HG03103 (cell line): ENCODE measurements around the gene CFAP20.

Source experiments
- ATAC-seq: cut with Tn5 transposase; IDR thresholded peaks from one replicate; pipeline ENCODE4 v1.9.1; 2021; ENCODE audit warnings: low read depth; ENCODE audit not compliant: unreplicated experiment

CFAP20 gene

GRCh38 chr16:58125781-58126335 is 3.3 kb downstream of the CFAP20 start:
- ATAC-seq = no peak

GRCh38 chr16:58125041-58125440 is 4.1 kb downstream of the CFAP20 start:
- no peak for ATAC-seq

DNA sequence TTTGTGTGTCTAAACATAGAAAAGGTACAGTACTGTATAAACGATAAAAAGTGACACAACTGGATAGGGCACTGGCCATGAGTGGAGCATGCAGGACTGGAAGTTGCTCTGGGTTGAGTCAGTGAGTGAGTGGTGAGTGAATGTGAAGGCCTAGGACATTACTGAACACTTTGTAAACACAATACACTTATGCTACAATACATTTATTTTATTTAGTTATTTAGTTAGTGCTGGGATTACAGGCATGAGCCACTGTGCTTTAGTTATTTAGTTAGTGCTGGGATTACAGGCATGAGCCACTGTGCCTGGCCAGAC is 4.6 kb downstream of the CFAP20 start:
- no peak for ATAC-seq

DNA sequence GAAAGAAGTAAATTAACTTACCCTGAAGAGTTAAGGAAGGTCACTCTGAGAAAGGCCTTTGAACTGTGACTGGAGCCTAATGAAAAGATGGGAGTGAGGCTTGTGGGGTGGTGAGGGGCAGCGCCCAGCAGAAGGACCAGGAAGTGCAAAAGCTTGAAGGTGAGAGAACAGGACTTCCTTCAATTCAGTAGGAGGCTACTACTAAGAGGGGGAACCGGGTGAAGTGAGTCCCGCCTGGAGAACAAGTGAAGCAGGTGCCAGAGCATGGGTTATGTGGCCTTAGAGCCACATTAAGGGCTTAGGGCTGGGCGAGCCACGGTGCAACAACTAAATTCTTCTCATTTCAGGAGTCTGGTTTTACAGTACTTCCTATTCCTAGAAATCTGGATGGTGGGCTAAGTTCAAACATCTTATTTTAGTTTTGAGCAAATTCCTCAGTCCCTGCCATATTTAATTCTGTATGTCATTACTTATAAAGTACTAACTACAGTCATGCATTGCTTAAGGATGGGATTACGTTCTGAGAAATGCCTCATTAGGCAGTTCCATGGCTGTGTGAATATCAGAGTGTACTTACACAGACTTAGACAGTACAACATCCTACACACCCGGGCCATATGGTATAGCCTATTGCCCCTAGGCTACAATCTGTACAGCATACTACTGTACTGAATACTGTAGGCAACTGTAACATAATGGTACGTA is 5.1 kb downstream of the CFAP20 start:
- no peak for ATAC-seq

- ATAC-seq = no peak
These were observed 8.0 kb downstream of the CFAP20 start for GRCh38 chr16:58121132-58121531.

- no peak for ATAC-seq
These were observed 8.9 kb downstream of the CFAP20 start for GRCh38 chr16:58120234-58120633.

GRCh38 chr16:58119509-58119845 is 9.7 kb downstream of the CFAP20 start:
- no peak for ATAC-seq

- ATAC-seq = no peak
These were observed 10.2 kb downstream of the CFAP20 start for GRCh38 chr16:58118801-58119508.

GRCh38 chr16:58116529-58116928 is 12.7 kb downstream of the CFAP20 start:
- ATAC-seq = no peak

- no peak for ATAC-seq
These were observed 13.1 kb downstream of the CFAP20 start for GRCh38 chr16:58116081-58116480.

DNA sequence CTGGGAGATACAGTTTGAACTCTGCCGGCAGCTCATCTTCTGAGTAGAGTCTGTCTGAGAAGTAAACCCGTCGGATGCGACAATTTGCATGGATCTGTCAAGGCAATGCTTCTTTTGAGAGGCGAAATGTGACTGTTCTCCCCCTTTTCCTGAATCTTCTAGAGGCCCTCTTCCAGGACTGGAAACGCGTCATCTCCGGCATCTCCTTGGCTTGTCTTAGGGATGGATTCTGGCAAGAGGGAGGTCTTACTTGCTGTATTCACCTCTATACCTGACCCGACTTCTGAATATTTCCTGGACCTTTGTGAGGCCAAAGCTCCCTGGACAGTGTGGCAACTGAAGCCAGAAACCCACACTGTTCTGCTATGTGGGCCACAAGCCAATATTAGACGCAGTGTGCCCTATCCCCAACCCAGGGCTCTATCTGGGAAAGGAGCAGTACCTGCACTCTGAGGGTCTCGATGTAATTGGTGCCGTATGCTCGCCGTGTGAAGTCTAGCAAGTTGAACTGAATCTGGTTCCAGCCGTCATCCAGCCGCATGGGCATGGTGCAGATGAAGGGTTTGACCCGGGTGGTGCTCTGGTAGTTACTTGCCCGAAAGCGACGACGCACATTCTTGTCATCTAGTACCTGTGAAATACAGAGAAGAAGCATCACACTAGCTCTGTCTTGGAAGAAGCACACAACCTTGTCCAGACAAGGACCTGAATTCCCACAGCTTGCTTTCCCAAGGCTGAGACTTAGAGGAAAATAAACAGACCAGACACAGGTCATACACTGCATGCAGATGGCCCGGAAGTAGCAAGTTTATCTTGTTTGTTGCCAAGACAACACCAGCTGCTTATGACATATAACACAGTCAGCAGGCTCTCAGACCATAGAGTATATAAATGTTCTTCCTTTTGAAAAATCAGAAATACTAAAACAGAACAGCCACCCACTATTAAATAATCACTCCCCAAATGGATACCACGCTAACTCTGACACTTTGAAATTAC is 14.1 kb downstream of the CFAP20 start:
- no peak for ATAC-seq

DNA sequence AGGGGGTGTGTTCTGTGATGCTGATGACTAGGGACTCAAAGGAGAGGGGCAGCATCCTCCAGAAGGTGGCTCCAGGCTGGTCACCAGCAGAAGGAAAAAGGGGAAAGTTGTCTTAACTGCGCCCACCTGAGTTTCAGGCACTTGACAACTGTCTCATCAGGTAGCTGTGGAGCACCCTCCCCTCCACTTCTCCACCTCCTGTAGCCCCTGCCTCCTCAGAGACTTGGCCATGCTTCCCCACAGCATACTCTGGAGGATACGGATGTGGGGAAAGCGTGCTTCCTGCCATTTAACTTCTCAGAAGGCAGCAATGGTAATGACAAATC is 17.9 kb downstream of the CFAP20 start:
- no peak for ATAC-seq

- no peak for ATAC-seq
These were observed 18.4 kb downstream of the CFAP20 start for GRCh38 chr16:58110571-58111301.

DNA sequence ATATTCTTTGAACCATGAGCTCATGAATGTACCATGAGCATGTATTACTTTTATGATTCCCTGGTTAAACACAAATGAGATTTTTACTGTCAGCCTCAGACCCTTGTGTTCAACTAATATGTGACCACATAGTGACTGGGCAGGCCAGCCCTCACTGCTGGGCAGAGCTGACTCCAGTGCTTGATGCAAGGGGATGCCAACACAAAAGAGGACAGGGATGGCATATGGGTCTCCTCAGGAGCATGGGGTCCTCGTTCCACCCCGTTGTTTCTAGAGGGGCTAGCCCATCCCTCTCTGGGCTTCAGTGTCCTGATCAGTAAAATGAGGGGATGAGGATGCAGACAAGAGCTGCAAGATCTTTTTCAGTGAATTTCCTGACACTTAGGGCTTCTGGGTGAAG is 19.3 kb downstream of the CFAP20 start:
- ATAC-seq = no peak

DNA sequence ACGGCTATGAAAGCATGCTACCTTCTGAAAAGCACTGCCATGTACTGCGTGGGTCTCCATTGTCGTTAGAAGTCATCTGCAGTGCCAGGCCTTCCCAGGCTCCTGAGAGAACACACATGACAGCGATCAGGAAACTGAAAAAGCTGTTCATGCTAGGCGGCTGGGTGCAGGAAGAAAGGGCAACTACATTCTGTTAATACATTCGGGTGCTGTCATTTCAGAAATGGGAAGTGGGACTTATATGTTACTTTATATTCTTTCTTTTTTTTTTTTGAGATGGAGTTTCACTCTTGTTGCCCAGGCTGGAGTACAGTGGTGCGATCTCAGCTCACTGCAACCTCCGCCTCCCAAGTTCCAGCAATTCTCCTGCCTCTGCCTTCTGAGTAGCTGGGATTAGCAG is 19.9 kb downstream of the CFAP20 start:
- ATAC-seq = no peak

- no peak for ATAC-seq
These were observed 21.5 kb downstream of the CFAP20 start for GRCh38 chr16:58107709-58108108.

DNA sequence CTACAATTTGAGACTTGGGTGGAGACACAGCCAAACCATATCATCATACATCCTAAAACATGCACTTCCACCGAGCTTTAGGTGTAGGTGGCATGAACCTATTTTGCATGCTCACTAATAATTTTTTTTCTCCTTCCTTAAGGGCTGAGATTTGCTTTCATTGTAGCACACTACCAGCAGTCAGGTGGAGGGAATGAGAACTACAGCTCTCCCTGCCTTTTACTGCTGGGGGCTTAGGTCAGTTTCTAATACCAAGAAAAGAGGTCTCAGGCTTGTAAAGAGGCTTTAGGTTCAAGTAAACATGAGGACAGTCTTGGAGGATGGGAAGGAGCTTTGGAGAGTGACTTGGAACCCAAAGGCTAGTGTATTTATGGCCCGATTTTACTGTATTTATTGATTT is 22.0 kb downstream of the CFAP20 start:
- no peak for ATAC-seq

GRCh38 chr16:58105631-58106030 is 23.6 kb downstream of the CFAP20 start:
- no peak for ATAC-seq

GRCh38 chr16:58102665-58103392 is 26.4 kb downstream of the CFAP20 start:
- no peak for ATAC-seq

DNA sequence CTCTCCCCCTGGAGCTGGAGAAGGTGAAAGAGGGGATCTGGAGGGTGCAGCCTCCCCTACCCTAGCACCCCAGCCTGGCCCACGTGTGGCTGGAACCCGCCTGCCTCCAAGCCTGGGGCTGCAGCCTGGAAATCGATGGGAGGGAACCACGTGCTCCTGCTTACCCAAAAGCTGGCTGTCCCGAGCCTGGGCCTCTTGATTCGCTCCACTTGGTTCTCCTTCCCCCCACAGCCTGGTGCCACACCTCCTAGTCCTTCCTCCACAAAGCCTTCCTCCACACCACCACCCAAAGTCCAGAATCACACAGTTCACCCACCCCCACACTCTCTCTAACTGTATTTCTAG is 29.3 kb downstream of the CFAP20 start:
- ATAC-seq = no peak
